Spinal cord (tissue), 10 donors: ENCODE measurements around the gene AMBN. TPM values are rescaled to one million over a fixed set of nuclear protein-coding genes. Genes with fewer than 3 reads are reported as not detected.

ENCODE experiments used
- DNase-seq, 6 donors: peaks; one replicate each; pipeline versions ENCODE4 v3.0.0 to v3.0.0-alpha.2; 2013 to 2015; ENCODE audit warnings: low spot score in 6 of 6, low read depth in 4 of 6
- H3K27ac ChIP-seq: one replicate; pipeline ENCODE4 v1.5.1; 2013; ENCODE audit warnings: low read depth, low read length, control low read depth
- H3K27me3 ChIP-seq: one replicate; pipeline ENCODE4 v1.6.1; 2013; ENCODE audit warnings: low read length; ENCODE audit not compliant: control insufficient read depth, insufficient read depth
- H3K36me3 ChIP-seq: one replicate; pipeline ENCODE4 v1.6.1; 2013; ENCODE audit warnings: low read length; ENCODE audit not compliant: control insufficient read depth, insufficient read depth
- H3K4me1 ChIP-seq: one replicate; pipeline ENCODE4 v1.6.1; 2013; ENCODE audit warnings: low read length; ENCODE audit not compliant: control insufficient read depth, insufficient read depth
- H3K4me3 ChIP-seq: one replicate; pipeline ENCODE4 v1.5.1; 2013; ENCODE audit warnings: low read depth, low read length, control low read depth
- H3K9me3 ChIP-seq: one replicate; pipeline ENCODE4 v1.6.1; 2013; ENCODE audit warnings: low read length; ENCODE audit not compliant: control insufficient read depth, insufficient read depth
- WGBS: methylation state at CpG from one replicate; pipeline ENCODE4 v1.1.5; 2013; ENCODE audit warnings: missing lambda C conversion rate; ENCODE audit not compliant: insufficient coverage; 5-methylcytosine and 5-hydroxymethylcytosine counted together
- polyA plus RNA-seq, 2 donors: library from polyadenylated mRNA; unstranded; fragments of 120-200 nt; gene quantifications; one replicate each; pipeline ENCODE4 v1.2.1, GENCODE V29; 2013; ENCODE audit not compliant: insufficient read length in 2 of 2
- total RNA-seq, 2 donors: library from RNA; depleted of rRNA in 1 of 2; stranded (reverse); fragments of 120-200 nt in 1 of 2; fragments of >200 nt in 1 of 2; gene quantifications; one replicate each; pipeline versions ENCODE4 v1.2.3 to v1.2.4, GENCODE V29; 2013 to 2014
- donor health status: healthy.

The AMBN gene
- total and polyA plus RNA-seq, 4 donors = not detected

DNA sequence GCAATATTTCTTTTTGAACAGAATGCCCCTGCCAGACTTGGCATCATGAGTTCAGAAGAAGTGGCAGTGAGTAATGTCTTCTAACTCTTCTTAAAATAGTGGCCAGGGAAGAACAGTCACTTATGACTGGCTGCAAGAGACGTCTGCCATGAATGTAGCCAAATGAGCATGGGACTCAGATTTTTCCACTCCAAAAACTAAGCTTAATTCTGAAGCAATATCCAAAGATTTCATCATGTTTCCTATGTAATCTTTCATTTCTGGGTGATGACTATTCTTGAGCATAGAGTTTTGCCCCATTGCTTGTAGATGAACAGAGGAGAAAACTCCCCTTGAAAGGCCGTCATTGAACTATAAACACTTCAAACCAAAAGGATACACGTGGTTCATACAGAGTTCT is 11.8 kb downstream of the AMBN start:
- Histone ChIP-seq H3K27me3 (no peaks in the 10 kb centered on the region), H3K9me3 (no peaks in the 10 kb centered on the region), H3K4me3 (no peak overlapping the region), H3K4me1 (no peaks in the 10 kb centered on the region), H3K36me3 (no peaks in the 10 kb centered on the region), H3K27ac (no peak overlapping the region)
- WGBS = 50% methylated on average over 1 of the region's 3 CpGs
- DNase-seq = no peak

GRCh38 chr4:70606459-70606858 is 14.4 kb downstream of the AMBN start:
- H3K36me3 ChIP-seq = no peaks in the 10 kb centered on the region
- no peaks in the 10 kb centered on the region for H3K4me1 ChIP-seq
- H3K9me3 ChIP-seq = no peaks in the 10 kb centered on the region
- no peak for DNase-seq
- no peak overlapping the region for H3K4me3 ChIP-seq
- H3K27me3 ChIP-seq = no peaks in the 10 kb centered on the region
- H3K27ac ChIP-seq = no peak overlapping the region
- 75% methylated on average over 7 of the region's 8 CpGs for WGBS

DNA sequence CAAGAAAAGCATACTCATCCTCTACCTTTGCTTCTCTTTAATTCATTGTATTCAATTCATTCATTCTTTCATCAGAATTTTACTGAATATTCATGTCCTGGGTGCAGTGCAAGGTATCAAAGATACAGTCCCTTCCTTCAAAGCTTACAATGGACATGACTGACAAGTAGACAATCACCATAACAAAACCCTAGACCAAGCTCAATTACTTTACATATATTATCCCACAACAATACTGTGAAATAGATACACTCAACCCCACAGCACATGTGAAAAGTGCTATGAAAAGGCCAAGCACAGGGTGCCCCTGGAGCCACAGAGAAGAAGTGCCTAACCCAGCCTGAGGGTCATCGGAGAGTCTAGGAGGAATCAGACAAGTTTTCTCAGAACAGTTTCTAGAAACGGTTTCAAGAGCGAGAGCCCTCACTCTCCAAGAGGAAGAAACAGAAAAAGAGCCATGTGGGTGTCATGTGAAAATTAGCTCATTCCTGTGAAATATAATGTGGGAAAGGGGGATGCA is 15.3 kb downstream of the AMBN start:
- DNase-seq = no peak
- no peak overlapping the region for H3K27ac ChIP-seq
- no peak overlapping the region for H3K4me3 ChIP-seq
- H3K36me3 ChIP-seq = no peaks in the 10 kb centered on the region
- no peaks in the 10 kb centered on the region for H3K4me1 ChIP-seq
- H3K27me3 ChIP-seq = no peaks in the 10 kb centered on the region
- no peaks in the 10 kb centered on the region for H3K9me3 ChIP-seq
- WGBS = 88% methylated on average over 3 of the region's 3 CpGs

GRCh38 chr4:70608324-70608723 is 16.3 kb downstream of the AMBN start:
- Histone ChIP-seq H3K36me3 (no peaks in the 10 kb centered on the region), H3K27me3 (no peaks in the 10 kb centered on the region), H3K4me1 (no peaks in the 10 kb centered on the region), H3K9me3 (no peaks in the 10 kb centered on the region), H3K27ac (no peak overlapping the region), H3K4me3 (no peak overlapping the region)
- WGBS = no CpG with 5 or more reads among the region's 2 CpGs
- no peak for DNase-seq

- 82% methylated on average over 1 of the region's 9 CpGs for WGBS
- Histone ChIP-seq H3K4me1 (no peaks in the 10 kb centered on the region), H3K27ac (no peak overlapping the region), H3K4me3 (peak overlapping the region; percentile 6), H3K9me3 (no peaks in the 10 kb centered on the region), H3K36me3 (no peaks in the 10 kb centered on the region), H3K27me3 (no peaks in the 10 kb centered on the region)
- DNase-seq = peak in 2 of 6 donors; percentile 40 to 41
Measured at GRCh38 chr4:70613306-70614183, 21.5 kb downstream of the AMBN start.

DNA sequence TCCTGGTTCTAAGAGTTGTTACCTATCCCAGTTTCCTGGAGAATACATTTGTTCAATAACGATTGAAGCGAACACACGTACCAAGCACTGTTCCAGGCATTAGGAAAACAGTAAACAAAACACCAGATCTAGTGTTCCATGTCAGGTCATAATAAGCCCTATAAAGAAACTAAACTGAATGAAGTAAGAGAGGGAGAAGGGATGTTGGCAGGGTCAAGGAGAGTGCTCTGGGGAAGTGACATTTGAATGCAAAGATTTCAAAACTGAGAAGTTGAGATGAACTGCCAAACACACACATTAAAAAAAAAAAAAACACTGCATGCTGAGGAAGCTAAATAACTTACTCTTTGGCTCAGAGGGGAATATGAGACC is 22.1 kb downstream of the AMBN start:
- H3K36me3 ChIP-seq = no peaks in the 10 kb centered on the region
- no peak for DNase-seq
- no CpG with 5 or more reads among the region's 3 CpGs for WGBS
- H3K27me3 ChIP-seq = no peaks in the 10 kb centered on the region
- no peak overlapping the region for H3K27ac ChIP-seq
- H3K4me3 ChIP-seq = no peak overlapping the region
- H3K9me3 ChIP-seq = no peaks in the 10 kb centered on the region
- no peaks in the 10 kb centered on the region for H3K4me1 ChIP-seq

GRCh38 chr4:70619288-70619687 is 27.2 kb downstream of the AMBN start:
- Histone ChIP-seq H3K4me3 (no peak overlapping the region), H3K9me3 (no peaks in the 10 kb centered on the region), H3K27ac (no peak overlapping the region), H3K36me3 (no peaks in the 10 kb centered on the region), H3K27me3 (no peaks in the 10 kb centered on the region), H3K4me1 (no peaks in the 10 kb centered on the region)
- no peak for DNase-seq
- WGBS = 94% methylated on average over 3 of the region's 4 CpGs

DNA sequence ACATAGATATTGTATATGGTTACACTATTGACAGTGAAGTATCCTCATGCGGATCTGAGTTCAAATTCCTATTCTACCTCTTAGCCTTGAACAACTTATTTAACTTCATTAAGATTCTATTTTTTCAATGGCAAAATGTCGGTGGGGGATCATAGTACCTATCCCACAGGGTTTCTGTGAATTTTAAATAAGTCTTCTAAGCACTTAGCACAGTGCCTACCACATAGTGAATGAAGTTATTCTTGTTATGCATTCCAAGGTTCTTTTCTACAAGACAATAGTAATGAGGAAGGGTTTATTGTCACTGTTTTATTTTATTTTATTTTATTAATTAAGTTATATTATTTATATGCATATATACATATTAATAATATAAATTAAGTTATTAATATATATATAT is 27.7 kb downstream of the AMBN start:
- WGBS = no CpG with 5 or more reads among the region's 2 CpGs
- H3K27ac ChIP-seq = no peak overlapping the region
- H3K27me3 ChIP-seq = no peaks in the 10 kb centered on the region
- H3K36me3 ChIP-seq = no peaks in the 10 kb centered on the region
- DNase-seq = peak in 1 of 6 donors; percentile 5
- H3K4me1 ChIP-seq = no peaks in the 10 kb centered on the region
- H3K9me3 ChIP-seq = no peaks in the 10 kb centered on the region
- no peak overlapping the region for H3K4me3 ChIP-seq

DNA sequence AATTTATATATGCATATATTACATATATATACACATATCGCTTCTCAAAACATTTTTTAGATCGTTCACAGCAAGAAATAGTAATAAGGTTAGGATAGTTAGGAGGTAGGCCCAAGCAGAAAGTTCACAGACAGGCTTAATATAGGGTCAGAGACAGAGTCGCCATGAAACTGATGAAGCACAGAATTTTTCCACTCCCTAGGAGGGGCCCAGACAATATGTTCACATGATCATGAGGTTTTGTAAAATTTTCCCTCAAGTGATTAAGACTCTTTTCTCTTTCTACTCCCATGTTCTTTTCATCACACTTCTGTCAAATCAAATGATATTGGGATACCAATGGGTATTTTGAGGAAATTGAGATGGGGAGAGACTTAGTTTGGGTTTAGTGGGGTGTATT is 31.3 kb downstream of the AMBN start:
- no peak overlapping the region for H3K27ac ChIP-seq
- no peaks in the 10 kb centered on the region for H3K27me3 ChIP-seq
- H3K4me3 ChIP-seq = no peak overlapping the region
- WGBS = no CpG with 5 or more reads among the region's 3 CpGs
- H3K36me3 ChIP-seq = no peaks in the 10 kb centered on the region
- no peaks in the 10 kb centered on the region for H3K9me3 ChIP-seq
- H3K4me1 ChIP-seq = no peaks in the 10 kb centered on the region
- no peak for DNase-seq

GRCh38 chr4:70624226-70624793 is 32.3 kb downstream of the AMBN start:
- Histone ChIP-seq H3K4me1 (no peaks in the 10 kb centered on the region), H3K36me3 (no peaks in the 10 kb centered on the region), H3K9me3 (no peaks in the 10 kb centered on the region), H3K27me3 (no peaks in the 10 kb centered on the region), H3K4me3 (no peak overlapping the region), H3K27ac (no peak overlapping the region)
- no CpG with 5 or more reads among the region's 1 CpG for WGBS
- no peak for DNase-seq
